GM18526 (cell line): ENCODE measurements around the gene WNK2.

Experiments used
- POLR2A ChIP-seq: IDR thresholded peaks from 3 replicates; pipeline ENCODE4 v1.6.1; 2011; ENCODE audit not compliant: insufficient read length; ENCODE audit errors: extremely low read depth

Gene WNK2

GRCh38 chr9:93326654-93327053 is 142.7 kb downstream of the WNK2 start:
- no peak for TF ChIP-seq POLR2A

- no peak for TF ChIP-seq POLR2A
These were observed 145.8 kb downstream of the WNK2 start for GRCh38 chr9:93329629-93330280.

DNA sequence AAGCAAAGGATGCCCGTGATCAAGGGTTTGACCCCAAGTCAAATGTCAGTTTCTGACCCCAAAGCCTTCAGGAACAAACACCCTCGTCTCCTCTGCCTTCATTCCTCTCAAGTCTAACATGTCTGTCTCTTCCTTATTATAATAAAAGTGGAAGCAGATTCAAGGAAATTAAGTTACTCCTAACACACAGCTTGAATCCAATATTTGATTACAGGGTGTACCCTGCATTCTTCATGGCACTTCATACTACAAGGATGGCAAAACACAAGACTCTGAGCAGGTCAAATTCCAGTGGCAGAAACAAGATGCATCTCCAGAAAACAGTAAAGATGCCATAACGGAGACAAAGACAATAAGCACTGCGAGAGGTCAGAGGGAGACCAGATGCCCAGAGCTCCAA is 148.4 kb downstream of the WNK2 start:
- TF ChIP-seq POLR2A = no peak

DNA sequence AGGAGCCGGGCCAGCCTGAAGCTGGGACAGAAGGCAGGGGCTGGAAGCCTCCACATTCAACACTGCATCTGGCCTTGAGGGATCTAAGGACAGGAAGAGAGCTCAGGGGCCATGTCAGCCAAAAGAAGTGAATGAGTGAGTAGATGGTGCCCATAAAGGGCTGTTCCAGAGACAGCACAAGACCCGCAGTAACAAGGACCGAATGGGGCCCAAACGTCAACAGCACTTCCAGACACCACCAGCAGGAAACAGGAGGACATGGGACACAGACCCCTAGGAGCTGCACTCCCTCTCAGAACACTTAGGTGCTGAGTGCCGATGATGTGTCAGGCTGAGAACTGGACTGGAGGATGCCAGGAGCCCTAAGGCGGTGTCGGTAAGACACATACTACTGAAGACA is 152.8 kb downstream of the WNK2 start:
- no peak for TF ChIP-seq POLR2A

GRCh38 chr9:93340091-93340490 is 156.2 kb downstream of the WNK2 start:
- no peak for TF ChIP-seq POLR2A

DNA sequence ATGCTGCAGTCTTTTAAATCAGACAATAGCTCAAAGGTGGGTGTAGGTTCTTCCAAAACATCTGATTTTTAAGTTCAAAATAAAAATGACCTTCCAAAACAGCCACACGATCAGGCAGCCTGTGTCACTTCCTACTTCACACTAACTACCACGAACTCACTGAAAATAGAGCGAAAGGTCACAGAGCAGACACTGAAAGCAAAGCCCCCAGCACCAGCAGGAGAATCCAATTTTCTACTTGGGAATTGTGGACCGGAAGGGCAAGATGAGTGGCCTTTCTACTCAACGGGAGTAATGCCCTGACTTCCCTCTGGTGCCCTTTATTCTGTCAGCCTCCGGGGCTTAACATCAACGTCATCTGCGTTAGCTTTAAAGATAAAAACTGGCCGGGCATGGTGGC is 159.7 kb downstream of the WNK2 start:
- TF ChIP-seq POLR2A = no peak

GRCh38 chr9:93345643-93346230 is 161.8 kb downstream of the WNK2 start:
- no peak for TF ChIP-seq POLR2A

DNA sequence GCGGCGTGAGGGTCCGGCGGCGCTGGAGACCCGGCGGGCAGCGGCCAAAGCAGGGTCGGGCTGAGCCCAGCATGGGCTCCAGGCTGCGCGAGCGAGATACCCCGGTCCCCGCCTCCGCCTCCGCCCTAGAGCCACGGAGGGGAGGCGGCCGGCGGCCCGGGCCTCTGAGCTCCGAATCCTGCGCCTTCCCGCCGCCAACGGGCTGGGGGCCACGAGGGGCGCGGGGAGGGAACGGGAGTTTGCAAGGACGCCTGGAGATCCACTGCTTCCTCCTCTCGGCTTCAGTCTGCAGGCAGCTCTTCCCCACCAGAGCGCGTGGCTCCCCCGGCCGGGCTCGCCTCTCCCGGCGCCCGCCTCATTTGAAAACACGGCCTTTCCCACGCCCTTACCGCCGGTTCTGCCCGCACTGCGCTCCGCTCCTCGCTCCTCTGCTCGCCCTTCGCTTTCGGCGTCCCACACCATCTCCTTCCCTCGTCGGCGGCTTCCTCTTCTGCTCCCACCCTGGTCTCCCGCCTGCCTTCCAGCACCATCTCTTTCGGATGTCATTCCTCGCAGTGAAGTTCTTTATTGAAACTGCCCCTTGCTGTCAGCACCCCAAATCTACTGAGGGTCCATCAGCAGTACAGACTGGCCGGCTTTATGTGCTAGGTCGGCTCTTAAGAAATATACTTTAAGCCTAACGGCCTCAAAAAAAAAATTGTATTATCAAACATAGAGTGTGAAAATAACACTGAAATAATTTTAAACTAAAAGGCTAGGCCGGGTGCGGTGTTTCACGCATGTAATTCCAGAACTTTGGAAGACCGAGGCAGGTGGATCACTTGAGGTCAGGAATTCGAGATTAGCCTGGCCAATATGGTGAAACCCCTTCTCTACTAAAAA is 162.5 kb downstream of the WNK2 start:
- TF ChIP-seq POLR2A = no peak

DNA sequence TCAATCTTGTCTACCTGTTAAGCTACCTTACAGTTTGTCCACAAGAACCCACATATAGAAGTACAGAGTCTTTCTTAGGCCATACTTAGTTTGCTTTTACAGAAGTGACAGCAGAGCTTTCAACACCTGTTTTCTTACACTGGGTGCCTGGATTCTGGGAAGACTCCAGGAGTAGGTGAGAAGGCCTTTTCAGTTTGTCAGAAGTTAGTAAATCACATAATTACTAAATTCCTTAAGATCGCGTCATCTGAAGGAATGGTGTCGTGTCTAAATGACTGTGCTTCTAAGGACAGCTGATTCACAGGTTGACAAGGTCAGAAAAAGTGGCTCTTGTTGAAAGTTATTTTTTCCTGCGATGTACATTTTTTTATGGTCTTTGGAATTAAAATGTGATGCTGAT is 170.5 kb downstream of the WNK2 start:
- no peak for TF ChIP-seq POLR2A

DNA sequence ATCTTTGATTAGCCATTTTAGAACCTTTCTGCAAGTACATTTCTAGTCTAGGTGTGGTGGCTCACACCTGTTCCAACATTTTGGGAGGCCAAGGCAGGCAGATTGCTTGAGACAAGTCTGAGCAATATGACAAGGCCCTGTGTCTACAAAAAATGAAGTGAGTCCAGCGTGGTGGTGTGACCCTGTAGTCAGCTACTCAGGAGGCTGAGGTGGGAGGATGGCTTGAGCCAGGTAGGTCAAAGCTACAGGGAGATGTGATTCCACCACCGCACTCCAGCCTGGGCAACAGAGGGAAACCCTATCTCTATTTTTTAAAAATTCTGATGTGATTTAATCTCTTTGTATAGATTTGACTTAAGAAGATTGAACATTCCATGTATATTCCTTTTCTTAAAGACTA is 171.9 kb downstream of the WNK2 start:
- no peak for TF ChIP-seq POLR2A

DNA sequence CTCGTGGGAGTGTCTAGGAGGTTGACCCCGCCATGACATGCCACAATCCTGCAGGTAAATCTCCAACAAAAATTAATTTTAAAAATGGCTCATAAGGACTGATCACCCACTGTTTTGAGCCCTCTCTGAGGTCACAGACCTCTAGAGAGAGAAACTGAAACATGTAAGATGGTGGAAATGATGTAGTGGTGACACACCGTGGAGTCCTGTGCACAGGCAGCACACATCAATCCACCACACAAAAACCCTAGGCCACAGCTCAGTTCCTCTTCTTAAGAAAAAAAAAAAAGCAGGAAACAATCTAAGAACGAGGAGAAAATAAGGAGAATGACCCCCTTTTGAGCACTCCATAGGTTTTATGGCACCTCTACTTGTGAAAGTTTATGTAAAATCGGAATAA is 173.7 kb downstream of the WNK2 start:
- TF ChIP-seq POLR2A = no peak

DNA sequence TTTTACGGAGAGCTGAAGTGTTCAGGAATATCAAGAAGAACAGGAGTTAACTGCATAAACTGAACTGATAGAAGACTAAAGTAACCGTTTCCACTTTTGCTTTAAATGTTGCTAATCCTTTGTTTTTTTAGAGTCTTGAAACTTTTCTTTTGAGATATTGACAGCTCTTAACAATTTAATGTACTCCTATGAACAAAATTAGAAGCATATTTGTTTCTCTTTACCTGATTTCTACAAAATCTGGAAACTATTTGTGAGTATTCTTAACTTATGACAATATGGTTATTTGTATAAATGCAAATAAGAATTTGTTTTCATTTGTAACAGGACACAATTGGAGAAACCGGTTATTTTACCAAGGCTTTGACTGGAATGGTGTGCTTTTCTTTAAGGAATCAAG is 178.1 kb downstream of the WNK2 start:
- TF ChIP-seq POLR2A = no peak

GRCh38 chr9:93364734-93365426 is 180.9 kb downstream of the WNK2 start:
- TF ChIP-seq POLR2A = no peak

DNA sequence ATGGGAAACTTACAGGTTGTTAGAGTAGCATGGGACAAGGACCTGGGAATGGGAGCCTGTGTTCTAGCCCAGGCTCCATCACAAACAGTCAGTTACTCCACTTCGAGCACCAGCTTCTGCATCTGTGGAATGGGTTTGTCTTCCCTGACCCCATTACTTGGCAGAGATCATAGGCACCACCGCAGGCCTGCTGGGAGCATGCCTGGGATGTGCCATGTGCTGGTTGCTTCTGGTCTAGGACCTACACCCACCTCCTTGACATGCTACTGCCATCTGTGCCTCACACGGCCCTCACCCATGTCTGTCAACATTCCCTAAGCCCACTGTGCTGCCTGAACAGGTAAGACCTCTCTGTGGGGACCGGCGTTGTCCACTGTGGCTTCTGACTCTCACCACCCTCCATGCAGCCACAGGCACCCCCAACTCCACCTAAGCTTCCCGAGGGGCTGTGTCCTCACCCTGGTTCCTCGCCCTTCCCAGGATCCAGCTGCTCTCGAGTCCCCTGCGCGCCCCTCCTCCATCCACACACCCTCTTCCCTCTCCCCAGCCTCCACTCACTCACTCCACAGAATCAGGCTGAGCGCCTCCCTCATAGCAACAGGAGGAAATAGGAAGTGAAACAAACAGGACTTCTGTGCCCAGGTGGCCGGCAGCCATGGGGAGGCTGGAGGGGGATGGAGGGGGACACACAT is 181.6 kb downstream of the WNK2 start:
- TF ChIP-seq POLR2A = no peak

DNA sequence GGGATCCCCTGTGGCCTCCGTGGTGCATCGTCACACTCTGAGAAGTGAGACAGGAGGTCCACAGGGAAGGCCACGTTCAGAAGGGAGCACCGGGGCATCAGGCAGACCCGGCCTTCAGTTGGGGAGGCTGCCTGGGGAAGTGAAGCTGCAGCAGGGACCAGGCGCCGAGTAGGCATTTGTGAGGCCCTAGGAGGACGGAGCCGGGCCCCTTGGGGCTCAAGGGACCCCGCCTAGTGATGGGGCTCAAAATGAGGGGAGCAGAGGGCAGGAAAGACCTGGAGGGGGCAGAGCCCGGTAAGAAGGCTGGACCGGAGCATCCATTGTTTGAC is 182.1 kb downstream of the WNK2 start:
- no peak for TF ChIP-seq POLR2A
